B cell (primary cell): ENCODE data around the gene MAD1L1. TPM values are rescaled to one million over a fixed set of nuclear protein-coding genes. Genes with fewer than 3 reads are reported as not detected.

ENCODE experiments used
- ATAC-seq: fragments of 200-7000 bp; cut with Tn5 transposase; one replicate; pipeline ENCODE4 v1.10.0; 2021; ENCODE audit warnings: low read depth, mild to moderate bottlenecking, moderate number of reproducible peaks, moderate library complexity
- CTCF ChIA-PET: fragments of 350-600 bp; sonication (Branson Sonifier 250); formaldehyde crosslinking; loops from one replicate; lab custom pipeline; 2021; ENCODE audit warnings: antibody characterized with exemption, inconsistent platforms; lab: Charles Lee
- POLR2A ChIA-PET: fragments of 350-600 bp; sonication (Branson Sonifier 250); formaldehyde crosslinking; loops from one replicate; lab custom pipeline; 2021; ENCODE audit warnings: antibody characterized with exemption; lab: Charles Lee
- DNase-seq: peaks from one replicate; pipeline ENCODE4 v3.0.0; 2013
- H2AFZ ChIP-seq: 2 replicates; pipeline ENCODE4 v1.6.1; 2012; ENCODE audit warnings: mild to moderate bottlenecking, low read depth, low read length; ENCODE audit not compliant: insufficient read depth, poor library complexity, severe bottlenecking
- H3K27ac ChIP-seq, 2 donors: 1 replicate in 1 of 2; 2 replicates in 1 of 2; pipeline ENCODE4 v1.5.1; 2012 to 2013; ENCODE audit warnings: low read length in 2 of 2, mild to moderate bottlenecking in 2 of 2, moderate library complexity in 1 of 2
- H3K27me3 ChIP-seq, 4 experiments: fragments of 200-600 bp in 1 of 4; sonication (generic) in 1 of 4; replicated peaks in 1 of 4; 1 replicate in 2 of 4; 2 replicates in 2 of 4; pipeline versions ENCODE4 v1.6.1 to v1.7.0; 2013 to 2016; ENCODE audit warnings: low read length in 3 of 4, mild to moderate bottlenecking in 2 of 4, mixed read lengths in 1 of 4, moderate library complexity in 1 of 4; ENCODE audit not compliant: insufficient read depth in 4 of 4, control insufficient read depth in 3 of 4; ENCODE audit errors: control extremely low read depth in 1 of 4
- H3K36me3 ChIP-seq, 2 experiments: replicated peaks in 1 of 2; 1 replicate in 1 of 2; 2 replicates in 1 of 2; pipeline versions ENCODE4 v1.6.1 to v1.7.1; 2013; ENCODE audit warnings: low read length in 1 of 2; ENCODE audit not compliant: insufficient read depth in 2 of 2, control insufficient read depth in 1 of 2; ENCODE audit errors: control extremely low read depth in 1 of 2, extremely low read depth in 1 of 2
- H3K4me1 ChIP-seq, 2 donors: fragments of 200-600 bp in 1 of 2; sonication (generic) in 1 of 2; 1 replicate in 1 of 2; 2 replicates in 1 of 2; pipeline versions ENCODE4 v1.5.1 to v1.6.1; 2013 to 2017; ENCODE audit warnings: low read length in 2 of 2; ENCODE audit not compliant: control insufficient read depth in 2 of 2, insufficient read depth in 2 of 2
- H3K4me2 ChIP-seq: replicated peaks from 2 replicates; pipeline ENCODE3; 2012; ENCODE audit warnings: mild to moderate bottlenecking, low read depth, low read length; ENCODE audit not compliant: poor library complexity, severe bottlenecking
- H3K4me3 ChIP-seq, 5 experiments: fragments of 200-600 bp in 1 of 5; sonication (generic) in 1 of 5; 1 replicate in 3 of 5; 2 replicates in 2 of 5; pipeline versions ENCODE4 v1.5.1 to v1.7.0; 2011 to 2016; ENCODE audit warnings: low read length in 4 of 5, mild to moderate bottlenecking in 4 of 5, low read depth in 2 of 5, control low read depth in 1 of 5, moderate library complexity in 1 of 5; ENCODE audit not compliant: insufficient read depth in 1 of 5; ENCODE audit errors: control extremely low read depth in 1 of 5, extremely low read depth in 1 of 5
- H3K79me2 ChIP-seq: fragments of 200-600 bp; sonication (generic); one replicate; pipeline ENCODE4 v1.6.0; 2016; ENCODE audit warnings: low read length; ENCODE audit not compliant: control insufficient read depth, insufficient read depth
- H3K9ac ChIP-seq: fragments of 200-600 bp; sonication (generic); 2 replicates; pipeline ENCODE4 v1.6.1; 2017; ENCODE audit warnings: mild to moderate bottlenecking, low read length, moderate library complexity
- H3K9me3 ChIP-seq, 3 donors: one replicate each; pipeline versions ENCODE4 v1.6.1 to v1.7.1; 2013; ENCODE audit warnings: low read length in 2 of 3; ENCODE audit not compliant: control insufficient read depth in 2 of 3, insufficient read depth in 1 of 3; ENCODE audit errors: control extremely low read depth in 1 of 3
- H4K20me1 ChIP-seq: 2 replicates; pipeline ENCODE4 v1.6.0; 2012; ENCODE audit warnings: mild to moderate bottlenecking, low read length; ENCODE audit not compliant: insufficient read depth, control insufficient read depth, poor library complexity, severe bottlenecking
- H3K27ac Mint-ChIP-seq: one replicate; pipeline ENCODE4 v1.8.0; 2021; ENCODE audit warnings: mixed read lengths
- H3K27me3 Mint-ChIP-seq: one replicate; pipeline ENCODE4 v1.8.0; 2021; ENCODE audit warnings: mixed read lengths
- H3K4me1 Mint-ChIP-seq: one replicate; pipeline ENCODE4 v1.8.0; 2021; ENCODE audit warnings: mixed read lengths
- H3K4me3 Mint-ChIP-seq: one replicate; pipeline ENCODE4 v1.8.0; 2021; ENCODE audit warnings: mixed read lengths
- H3K9me3 Mint-ChIP-seq: one replicate; pipeline ENCODE4 v1.8.0; 2022; ENCODE audit warnings: mixed read lengths; ENCODE audit not compliant: insufficient read depth
- EZH2 ChIP-seq: IDR thresholded peaks from 2 replicates; pipeline ENCODE4 v1.6.1; 2012; ENCODE audit warnings: borderline replicate concordance, low read depth, mild to moderate bottlenecking, moderate library complexity, low read length; ENCODE audit not compliant: insufficient read depth, poor library complexity, severe bottlenecking
- WGBS: methylation state at CpG from one replicate; pipeline ENCODE4 v1.1.5; 2013; ENCODE audit warnings: missing lambda C conversion rate; ENCODE audit not compliant: insufficient coverage; 5-methylcytosine and 5-hydroxymethylcytosine counted together
- intact Hi-C: fragments of 100-400 bp; cut with micrococcal nuclease; formaldehyde crosslinking; loops from one replicate; pipeline ENCODE4 v1.10.0; 2022
- polyA plus RNA-seq: library from polyadenylated mRNA; depleted of rRNA; stranded (reverse); fragments of >200 nt; gene quantifications from 2 replicates; pipeline ENCODE4 v1.2.3, GENCODE V29; 2012
- total RNA-seq, 2 donors: library from RNA; stranded (reverse); fragments of 120-200 nt in 1 of 2; gene quantifications; 1 replicate in 1 of 2; 2 replicates in 1 of 2; pipeline versions ENCODE4 v1.2.3 to v1.2.4, GENCODE V29; 2013 to 2022
- TF ChIP-seq, protein P1 (sequence below): fragments of 200-600 bp; IDR thresholded peaks from one replicate; pipeline ENCODE4 v1.8.0; 2022; ENCODE audit warnings: antibody characterized with exemption, mild to moderate bottlenecking

Gene MAD1L1
- total and polyA plus RNA-seq, 2 donors (not counting 1 experiment from before 2014, with no cell fraction given): 86.7 to 110 TPM

DNA sequence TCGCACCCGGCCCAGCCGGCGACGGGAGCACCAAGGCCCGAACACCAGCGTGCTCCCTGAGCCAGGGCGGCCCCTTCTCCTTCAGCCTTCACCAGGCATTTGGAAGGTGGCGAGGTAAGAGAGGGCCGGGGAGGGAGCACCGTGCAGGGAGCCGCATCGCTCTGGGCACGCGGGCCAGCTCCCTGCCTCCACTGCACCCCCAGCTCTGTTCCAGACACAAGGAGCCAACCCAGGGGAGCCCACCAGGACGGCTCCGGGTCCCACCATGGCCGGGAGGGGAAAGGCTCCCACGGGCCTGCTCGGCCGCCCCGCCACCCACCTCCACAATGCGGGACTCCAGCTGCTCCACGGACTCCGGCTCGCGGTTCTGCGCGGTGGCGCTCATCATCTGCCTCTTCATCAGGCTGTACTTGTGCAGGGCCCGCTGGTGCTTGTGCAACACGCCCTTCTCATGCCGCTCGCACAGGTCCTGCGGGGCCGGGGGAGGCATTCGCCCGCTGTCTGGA, 24.4 kb upstream of the MAD1L1 start:
- Histone ChIP-seq H2AFZ (no peak overlapping the region), H3K79me2 (peaks cover 40% of the 10 kb centered on the region), H4K20me1 (peaks cover 31% of the 10 kb centered on the region), H3K27me3 (no peaks in the 10 kb centered on the region), H3K4me3 (no peak overlapping the region), H3K4me2 (no peak overlapping the region), H3K27ac (no peak overlapping the region), H3K9ac (no peak overlapping the region), H3K4me1 (peaks cover 23 to 48% of the 10 kb centered on the region in 2 donors), H3K9me3 (no peaks in the 10 kb centered on the region), H3K36me3 (peaks cover 1 to 61% of the 10 kb centered on the region in 2 experiments)
- ATAC-seq: no peak
- CTCF ChIA-PET: no interaction called here
- H3K4me1 Mint-ChIP-seq: peaks cover 43% of the 10 kb centered on the region
- no peak for DNase-seq
- no peaks in the 10 kb centered on the region for H3K9me3 Mint-ChIP-seq
- WGBS: 97% methylated on average over 36 of the region's 38 CpGs
- H3K27ac Mint-ChIP-seq: no peak overlapping the region
- H3K4me3 Mint-ChIP-seq: no peak overlapping the region
- intact Hi-C loops: no loop called here
- no peaks in the 10 kb centered on the region for H3K27me3 Mint-ChIP-seq
- no peak for TF ChIP-seq EZH2
- TF ChIP-seq, protein P1, sequence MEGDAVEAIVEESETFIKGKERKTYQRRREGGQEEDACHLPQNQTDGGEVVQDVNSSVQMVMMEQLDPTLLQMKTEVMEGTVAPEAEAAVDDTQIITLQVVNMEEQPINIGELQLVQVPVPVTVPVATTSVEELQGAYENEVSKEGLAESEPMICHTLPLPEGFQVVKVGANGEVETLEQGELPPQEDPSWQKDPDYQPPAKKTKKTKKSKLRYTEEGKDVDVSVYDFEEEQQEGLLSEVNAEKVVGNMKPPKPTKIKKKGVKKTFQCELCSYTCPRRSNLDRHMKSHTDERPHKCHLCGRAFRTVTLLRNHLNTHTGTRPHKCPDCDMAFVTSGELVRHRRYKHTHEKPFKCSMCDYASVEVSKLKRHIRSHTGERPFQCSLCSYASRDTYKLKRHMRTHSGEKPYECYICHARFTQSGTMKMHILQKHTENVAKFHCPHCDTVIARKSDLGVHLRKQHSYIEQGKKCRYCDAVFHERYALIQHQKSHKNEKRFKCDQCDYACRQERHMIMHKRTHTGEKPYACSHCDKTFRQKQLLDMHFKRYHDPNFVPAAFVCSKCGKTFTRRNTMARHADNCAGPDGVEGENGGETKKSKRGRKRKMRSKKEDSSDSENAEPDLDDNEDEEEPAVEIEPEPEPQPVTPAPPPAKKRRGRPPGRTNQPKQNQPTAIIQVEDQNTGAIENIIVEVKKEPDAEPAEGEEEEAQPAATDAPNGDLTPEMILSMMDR: no peak
- POLR2A ChIA-PET: interaction anchor here (0.7 kb wide), 1 partner anchor 21 kb away, joined by 8 read pairs; no protein-coding TSS in a partner anchor

GRCh38 chr7:2256306-2257045, 23.7 kb upstream of the MAD1L1 start:
- no peak for DNase-seq
- Histone ChIP-seq H3K4me2 (no peak overlapping the region), H3K27ac (no peak overlapping the region), H3K9me3 (no peaks in the 10 kb centered on the region), H3K9ac (no peak overlapping the region), H4K20me1 (peaks cover 31% of the 10 kb centered on the region), H3K4me1 (peaks cover 19 to 41% of the 10 kb centered on the region in 2 donors), H3K36me3 (peaks cover 1 to 63% of the 10 kb centered on the region in 2 experiments), H3K79me2 (peaks cover 39% of the 10 kb centered on the region), H3K4me3 (no peak overlapping the region), H3K27me3 (no peaks in the 10 kb centered on the region), H2AFZ (no peak overlapping the region)
- POLR2A ChIA-PET: no interaction called here
- Mint-ChIP-seq H3K4me1 (peaks cover 39% of the 10 kb centered on the region), H3K27ac (no peak overlapping the region), H3K9me3 (no peaks in the 10 kb centered on the region), H3K4me3 (no peak overlapping the region), H3K27me3 (no peaks in the 10 kb centered on the region)
- no peak for ATAC-seq
- WGBS: 96% methylated on average over 40 of the region's 44 CpGs
- intact Hi-C loops: no loop called here
- no peak for TF ChIP-seq EZH2
- TF ChIP-seq, protein P1: no peak
- CTCF ChIA-PET: no interaction called here
